ENCODE results near the gene PPIE. TPM values are rescaled to one million over a fixed set of nuclear protein-coding genes. Genes with fewer than 3 reads are reported as not detected.

PPIE gene
- total RNA-seq, 4 donors from 2014 or later: 34.8 to 42.3 (median 37.0) TPM

DNA sequence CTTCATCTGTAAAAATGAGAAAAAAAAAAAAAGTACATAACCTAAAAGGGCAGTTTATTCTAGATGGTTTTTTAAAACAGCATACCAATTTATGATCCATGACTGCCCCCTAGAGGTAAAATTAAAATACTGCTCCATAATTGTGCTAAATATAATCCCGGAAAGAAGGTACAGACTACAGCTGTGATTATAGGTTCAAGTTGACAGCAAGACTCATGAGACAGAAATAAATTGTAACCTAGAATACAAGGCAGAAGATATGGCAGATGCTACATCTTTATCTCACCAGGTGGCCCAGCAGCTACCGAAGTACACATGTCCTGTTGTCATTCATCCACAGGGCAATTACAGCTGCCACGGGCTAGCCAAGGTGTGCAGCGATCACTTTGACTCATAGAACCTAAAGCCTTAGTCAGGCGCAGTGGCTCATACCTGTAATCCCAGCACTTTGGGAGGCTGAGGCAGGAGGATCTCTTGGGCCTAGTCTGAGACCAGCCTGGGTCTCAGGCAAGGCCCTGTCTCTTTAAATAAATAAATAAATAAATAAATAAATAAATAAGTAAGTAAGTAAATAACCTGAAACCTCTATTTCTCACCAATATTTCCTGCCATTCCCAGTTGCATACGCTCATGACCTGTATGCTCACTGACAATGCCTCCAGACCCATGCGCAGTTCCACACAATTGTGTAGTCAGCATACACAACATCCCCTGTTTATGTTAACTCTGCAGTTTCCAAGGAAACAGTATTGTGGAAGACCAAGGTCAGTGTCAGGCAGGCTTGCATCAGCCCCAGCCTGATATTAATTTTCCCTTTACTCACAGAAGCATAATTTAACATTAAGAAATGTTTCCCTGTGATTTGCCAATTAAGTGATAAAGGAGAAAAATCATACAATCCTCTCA, 18.3 kb upstream of the PPIE start:
- no peak overlapping the region for H3K27ac ChIP-seq
- no peak for TF ChIP-seq POLR2A (IDR thresholded peaks at IDR 0.05)
- TF ChIP-seq EP300 (IDR thresholded peaks at IDR 0.05): no peak
- TF ChIP-seq, protein P1, sequence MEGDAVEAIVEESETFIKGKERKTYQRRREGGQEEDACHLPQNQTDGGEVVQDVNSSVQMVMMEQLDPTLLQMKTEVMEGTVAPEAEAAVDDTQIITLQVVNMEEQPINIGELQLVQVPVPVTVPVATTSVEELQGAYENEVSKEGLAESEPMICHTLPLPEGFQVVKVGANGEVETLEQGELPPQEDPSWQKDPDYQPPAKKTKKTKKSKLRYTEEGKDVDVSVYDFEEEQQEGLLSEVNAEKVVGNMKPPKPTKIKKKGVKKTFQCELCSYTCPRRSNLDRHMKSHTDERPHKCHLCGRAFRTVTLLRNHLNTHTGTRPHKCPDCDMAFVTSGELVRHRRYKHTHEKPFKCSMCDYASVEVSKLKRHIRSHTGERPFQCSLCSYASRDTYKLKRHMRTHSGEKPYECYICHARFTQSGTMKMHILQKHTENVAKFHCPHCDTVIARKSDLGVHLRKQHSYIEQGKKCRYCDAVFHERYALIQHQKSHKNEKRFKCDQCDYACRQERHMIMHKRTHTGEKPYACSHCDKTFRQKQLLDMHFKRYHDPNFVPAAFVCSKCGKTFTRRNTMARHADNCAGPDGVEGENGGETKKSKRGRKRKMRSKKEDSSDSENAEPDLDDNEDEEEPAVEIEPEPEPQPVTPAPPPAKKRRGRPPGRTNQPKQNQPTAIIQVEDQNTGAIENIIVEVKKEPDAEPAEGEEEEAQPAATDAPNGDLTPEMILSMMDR (IDR thresholded peaks at IDR 0.05): peak; percentile 50 to 80 (median 69)
- DNase-seq (ENCODE audit: low spot score in 2 of 2): no peak
- peaks cover 0 to 3% (median 0%) of the 10 kb centered on the region in 4 donors for H3K4me1 ChIP-seq
- 45 to 46% methylated on average over 7 of the region's 7 CpGs for WGBS, 2 donors
- H3K4me3 ChIP-seq: no peak overlapping the region
- H3K9me3 ChIP-seq: no peaks in the 10 kb centered on the region
- no peaks in the 10 kb centered on the region for H3K36me3 ChIP-seq
- peaks cover 0 to 31% of the 10 kb centered on the region in 2 donors for H3K27me3 ChIP-seq

DNA sequence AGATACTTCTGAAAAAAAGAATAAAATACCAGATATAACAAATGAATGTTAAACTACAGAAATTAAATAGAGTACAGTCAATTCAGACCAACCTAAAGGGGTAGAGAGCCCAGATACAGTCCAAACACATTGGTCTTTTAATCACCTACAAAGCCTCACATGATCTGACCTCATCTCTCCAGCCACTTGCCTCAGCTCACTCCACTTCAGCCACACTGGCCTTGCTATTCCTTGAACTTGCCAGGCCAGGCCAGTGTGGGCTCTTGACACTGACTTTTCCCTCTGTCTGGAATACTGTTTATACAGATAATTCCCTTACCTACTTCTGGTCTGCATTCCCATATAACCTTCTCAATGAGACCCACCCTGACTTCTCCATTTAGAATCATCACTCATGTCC, 17.0 kb upstream of the PPIE start:
- TF ChIP-seq, protein P1 (IDR thresholded peaks at IDR 0.05): no peak
- TF ChIP-seq EP300 (IDR thresholded peaks at IDR 0.05) (no peak), POLR2A (IDR thresholded peaks at IDR 0.05) (no peak)
- H3K36me3 ChIP-seq: no peaks in the 10 kb centered on the region
- no peaks in the 10 kb centered on the region for H3K9me3 ChIP-seq
- DNase-seq (ENCODE audit: low spot score in 2 of 2): no peak
- H3K27me3 ChIP-seq: peaks cover 0 to 25% of the 10 kb centered on the region in 2 donors
- H3K4me1 ChIP-seq: peaks cover 0 to 3% (median 0%) of the 10 kb centered on the region in 4 donors
- no peak overlapping the region for H3K27ac ChIP-seq
- H3K4me3 ChIP-seq: no peak overlapping the region

DNA sequence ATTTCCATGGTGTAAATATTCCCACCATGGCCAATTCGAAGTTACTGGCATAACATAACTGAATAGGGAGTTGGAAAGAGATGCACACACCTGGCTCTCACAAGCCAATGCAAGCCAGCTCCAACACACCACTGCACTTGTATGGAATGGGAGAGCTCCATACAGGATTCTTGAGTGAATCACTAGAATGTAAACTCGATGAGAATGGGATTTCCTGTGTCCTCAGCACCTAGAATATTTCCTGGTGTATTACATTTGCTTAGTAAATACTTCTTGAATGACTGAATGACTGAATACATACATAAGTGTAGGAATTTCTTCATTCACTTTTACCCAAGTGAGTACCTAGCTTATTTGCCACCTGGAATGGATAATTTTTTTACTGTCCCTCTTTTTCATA, 16.2 kb upstream of the PPIE start:
- Histone ChIP-seq H3K4me1 (peaks cover 0 to 3% (median 0%) of the 10 kb centered on the region in 4 donors), H3K27ac (no peak overlapping the region), H3K4me3 (no peak overlapping the region), H3K36me3 (no peaks in the 10 kb centered on the region), H3K9me3 (no peaks in the 10 kb centered on the region), H3K27me3 (peaks cover 0 to 30% of the 10 kb centered on the region in 2 donors)
- DNase-seq (ENCODE audit: low spot score in 2 of 2): no peak
- WGBS, 2 donors: 18 to 31% methylated on average over 2 of the region's 2 CpGs
- no peak for TF ChIP-seq EP300 (IDR thresholded peaks at IDR 0.05)
- TF ChIP-seq, protein P1 (IDR thresholded peaks at IDR 0.05): no peak
- no peak for TF ChIP-seq POLR2A (IDR thresholded peaks at IDR 0.05)

DNA sequence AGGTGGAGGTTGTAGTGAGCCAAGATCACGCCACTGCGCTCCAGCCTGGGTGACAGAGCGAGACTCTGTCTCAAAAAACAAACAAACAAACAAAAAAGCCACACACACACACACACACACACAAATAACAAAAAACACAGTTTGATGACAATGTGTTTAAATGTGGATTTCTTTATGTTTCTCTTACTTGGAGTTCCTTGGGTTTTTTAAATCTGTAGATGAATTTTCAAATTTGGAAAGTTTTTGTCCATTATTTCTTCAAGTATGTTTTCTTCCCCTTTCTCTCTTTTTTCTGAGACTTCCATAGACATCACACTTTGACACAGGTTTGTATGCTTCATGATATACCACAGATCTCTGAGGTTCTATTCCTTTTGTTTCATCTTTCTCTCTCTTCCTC, 12.1 kb upstream of the PPIE start:
- H3K27me3 ChIP-seq: peaks cover 0 to 57% of the 10 kb centered on the region in 2 donors
- H3K4me3 ChIP-seq: no peak overlapping the region
- H3K27ac ChIP-seq: no peak overlapping the region
- TF ChIP-seq EP300 (IDR thresholded peaks at IDR 0.05) (no peak), POLR2A (IDR thresholded peaks at IDR 0.05) (no peak)
- TF ChIP-seq, protein P1 (IDR thresholded peaks at IDR 0.05): no peak
- 83 to 85% methylated on average over 3 of the region's 3 CpGs for WGBS, 2 donors
- no peaks in the 10 kb centered on the region for H3K36me3 ChIP-seq
- no peak for DNase-seq (ENCODE audit: low spot score in 2 of 2)
- H3K4me1 ChIP-seq: no peaks in the 10 kb centered on the region
- H3K9me3 ChIP-seq: no peaks in the 10 kb centered on the region

DNA sequence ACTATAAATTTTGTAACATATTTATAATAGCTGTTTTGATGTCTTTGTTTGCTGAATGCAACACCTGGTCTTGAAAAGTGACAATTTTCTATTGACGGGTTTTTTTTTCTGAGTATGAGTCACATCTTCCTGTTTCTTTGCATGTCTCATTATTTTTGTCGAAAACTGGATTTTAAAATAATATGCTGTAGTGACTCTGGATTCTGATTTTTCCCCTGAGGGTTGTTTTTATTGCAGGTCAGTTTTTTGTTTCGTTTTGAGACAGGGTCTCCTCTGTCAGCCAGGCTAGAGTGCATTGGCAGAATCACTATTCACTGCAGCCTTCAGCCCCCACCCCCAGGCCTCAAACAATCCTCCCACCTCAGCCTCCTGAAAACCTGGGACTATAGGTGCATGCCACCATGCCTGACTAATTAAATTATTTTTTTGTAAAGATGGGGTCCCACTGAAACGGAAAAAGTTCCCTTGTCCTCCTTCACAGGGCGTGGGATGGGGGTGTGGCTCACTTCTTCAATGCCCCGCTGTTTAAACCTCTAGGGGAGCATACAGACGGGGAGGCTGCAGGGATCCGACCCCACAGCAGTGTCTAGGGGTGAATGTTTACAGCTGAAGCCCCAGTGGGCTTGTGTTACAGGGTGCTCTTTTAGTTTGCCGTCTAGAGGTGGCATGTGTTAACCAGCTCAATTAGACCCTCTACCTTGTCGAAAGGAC, 11.3 kb upstream of the PPIE start:
- Histone ChIP-seq H3K4me3 (no peak overlapping the region), H3K36me3 (no peaks in the 10 kb centered on the region), H3K27ac (no peak overlapping the region), H3K9me3 (no peaks in the 10 kb centered on the region), H3K27me3 (peaks cover 0 to 65% of the 10 kb centered on the region in 2 donors), H3K4me1 (no peaks in the 10 kb centered on the region)
- 41 to 50% methylated on average over 10 of the region's 10 CpGs for WGBS, 2 donors
- TF ChIP-seq, protein P1 (IDR thresholded peaks at IDR 0.05): no peak
- TF ChIP-seq EP300 (IDR thresholded peaks at IDR 0.05) (no peak), POLR2A (IDR thresholded peaks at IDR 0.05) (no peak)
- DNase-seq (ENCODE audit: low spot score in 2 of 2): no peak
